ENCODE data around the gene KCNJ10.

Gene KCNJ10

GRCh38 chr1:160021376-160022074, 48.4 kb downstream of the KCNJ10 start:
- no peak for DNase-seq

- peak; percentile 44 for DNase-seq
These were observed 49.8 kb downstream of the KCNJ10 start for GRCh38 chr1:160020196-160020595.

GRCh38 chr1:160018900-160019299, 51.1 kb downstream of the KCNJ10 start:
- peak; percentile 68 for DNase-seq

GRCh38 chr1:160018347-160018746, 51.6 kb downstream of the KCNJ10 start:
- DNase-seq: peak; percentile 41

GRCh38 chr1:160017592-160017991, 52.4 kb downstream of the KCNJ10 start:
- no peak for DNase-seq

- DNase-seq: peak; percentile 46
These were observed 58.2 kb downstream of the KCNJ10 start for GRCh38 chr1:160011781-160012180.

GRCh38 chr1:160009801-160010200, 60.2 kb downstream of the KCNJ10 start:
- peak; percentile 12 for DNase-seq

- peak; percentile 12 for DNase-seq
These were observed 60.9 kb downstream of the KCNJ10 start for GRCh38 chr1:160009081-160009480.

- DNase-seq: peak; percentile 24
These were observed 62.3 kb downstream of the KCNJ10 start for GRCh38 chr1:160007577-160008200.

GRCh38 chr1:160006312-160006940, 63.5 kb downstream of the KCNJ10 start:
- peak; percentile 86 for DNase-seq

GRCh38 chr1:160005070-160005469, 64.9 kb downstream of the KCNJ10 start:
- DNase-seq: peak; percentile 30

- DNase-seq: no peak
These were observed 65.5 kb downstream of the KCNJ10 start for GRCh38 chr1:160004425-160004824.

- peak; percentile 47 for DNase-seq
These were observed 66.0 kb downstream of the KCNJ10 start for GRCh38 chr1:160004001-160004400.

- DNase-seq: peak; percentile 8
These were observed 68.5 kb downstream of the KCNJ10 start for GRCh38 chr1:160001440-160001839.

GRCh38 chr1:159999204-159999603, 70.8 kb downstream of the KCNJ10 start:
- DNase-seq: peak; percentile 37

- peak; percentile 92 for DNase-seq
These were observed 73.3 kb downstream of the KCNJ10 start for GRCh38 chr1:159996653-159997052.

GRCh38 chr1:159994896-159995295, 75.1 kb downstream of the KCNJ10 start:
- DNase-seq: no peak

GRCh38 chr1:159993911-159994310, 76.0 kb downstream of the KCNJ10 start:
- DNase-seq: no peak

- peak; percentile 59 for DNase-seq
These were observed 77.8 kb downstream of the KCNJ10 start for GRCh38 chr1:159992161-159992560.

- DNase-seq: peak; percentile 35
These were observed 78.4 kb downstream of the KCNJ10 start for GRCh38 chr1:159991513-159991912.

- peak; percentile 32 for DNase-seq
These were observed 80.0 kb downstream of the KCNJ10 start for GRCh38 chr1:159990005-159990404.

GRCh38 chr1:159989581-159989980, 80.4 kb downstream of the KCNJ10 start:
- DNase-seq: peak; percentile 28

GRCh38 chr1:159988006-159988405, 82.0 kb downstream of the KCNJ10 start:
- DNase-seq: peak; percentile 12

GRCh38 chr1:159987186-159987585, 82.8 kb downstream of the KCNJ10 start:
- peak; percentile 25 for DNase-seq
